ENCODE data around the gene CELF1.

GRCh38 chr11:47434011-47434786 is 118.7 kb downstream of the CELF1 start:
- TF ChIP-seq CTCF (IDR thresholded peaks at IDR 0.05; ENCODE audit: poor library complexity) (no peak), EZH2 (IDR thresholded peaks at IDR 0.05; ENCODE audit: borderline replicate concordance) (no peak)

Data from hepatocyte (in vitro differentiated cells).